Mesodermal cell (in vitro differentiated cells): ENCODE results near the gene RBMS3.

Source experiments
- H3K27ac ChIP-seq: 2 replicates; pipeline ENCODE4 v1.7.0; 2013; ENCODE audit warnings: mild to moderate bottlenecking, low read depth, low read length, moderate library complexity; ENCODE audit not compliant: severe bottlenecking
- H3K36me3 ChIP-seq: 2 replicates; pipeline ENCODE4 v1.7.1; 2013; ENCODE audit warnings: mild to moderate bottlenecking, low read length, moderate library complexity; ENCODE audit not compliant: control insufficient read depth, insufficient read depth
- H3K4me1 ChIP-seq: one replicate; pipeline ENCODE4 v1.7.1; 2013; ENCODE audit warnings: mild to moderate bottlenecking, low read length; ENCODE audit not compliant: insufficient read depth, control insufficient read depth, poor library complexity, severe bottlenecking
- H3K4me3 ChIP-seq: 2 replicates; pipeline ENCODE4 v1.7.0; 2013; ENCODE audit warnings: low read length, control low read depth, mild to moderate bottlenecking; ENCODE audit not compliant: insufficient read depth, poor library complexity, severe bottlenecking; ENCODE audit errors: extremely low read depth
- H3K9me3 ChIP-seq: 2 replicates; pipeline ENCODE4 v1.7.1; 2013; ENCODE audit warnings: mild to moderate bottlenecking, low read length, moderate library complexity; ENCODE audit not compliant: control insufficient read depth
- WGBS, 2 experiments: methylation state at CpG; one replicate each; pipeline ENCODE4 v1.1.5; 2013; ENCODE audit warnings: missing lambda C conversion rate in 2 of 2; ENCODE audit not compliant: insufficient coverage in 2 of 2; 5-methylcytosine and 5-hydroxymethylcytosine counted together

The RBMS3 gene

DNA sequence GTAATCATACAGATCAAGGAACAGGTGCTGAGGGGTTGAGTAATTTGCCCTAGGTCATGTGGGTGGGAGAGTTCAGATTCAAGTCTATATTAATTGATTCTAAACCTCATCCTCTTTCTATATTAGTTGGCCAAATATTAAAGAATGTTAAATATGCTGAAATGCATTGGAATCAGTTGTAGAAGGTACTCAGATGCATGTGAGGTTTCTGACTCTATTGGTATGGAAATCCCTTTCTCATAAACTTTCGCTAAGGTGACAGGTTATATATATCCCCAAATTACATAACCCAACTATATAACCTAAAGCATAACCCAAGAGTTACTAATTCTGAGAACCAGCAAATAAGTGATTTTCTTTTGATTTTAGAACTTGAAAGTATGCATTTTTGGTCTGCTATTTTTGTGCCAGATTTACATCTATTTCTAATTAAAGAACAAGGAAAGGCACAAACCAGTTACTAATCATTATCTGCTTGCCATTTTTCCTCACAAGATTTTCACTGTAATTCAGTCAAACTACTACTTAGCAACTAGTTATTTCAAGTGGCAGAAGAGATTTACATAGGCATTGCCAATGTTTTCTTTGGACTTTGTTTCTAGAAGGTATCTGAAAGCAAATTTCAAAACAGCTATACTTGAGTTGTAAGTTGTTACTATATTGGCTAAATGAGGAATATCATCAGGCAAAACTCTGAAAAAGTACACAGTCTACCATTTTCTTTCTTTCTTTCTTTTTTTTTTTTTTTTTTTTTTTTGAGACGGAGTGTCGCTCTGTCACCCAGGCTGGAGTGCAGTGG lies 201.3 kb downstream of the RBMS3 start:
- Histone ChIP-seq H3K36me3 (peaks cover 6% of the 10 kb centered on the region), H3K27ac (no peak overlapping the region), H3K4me1 (no peaks in the 10 kb centered on the region), H3K9me3 (no peaks in the 10 kb centered on the region), H3K4me3 (no peak overlapping the region)
- WGBS, 2 experiments, result 60 to 100% methylated on average over 1 to 2 of the region's 3 CpGs

DNA sequence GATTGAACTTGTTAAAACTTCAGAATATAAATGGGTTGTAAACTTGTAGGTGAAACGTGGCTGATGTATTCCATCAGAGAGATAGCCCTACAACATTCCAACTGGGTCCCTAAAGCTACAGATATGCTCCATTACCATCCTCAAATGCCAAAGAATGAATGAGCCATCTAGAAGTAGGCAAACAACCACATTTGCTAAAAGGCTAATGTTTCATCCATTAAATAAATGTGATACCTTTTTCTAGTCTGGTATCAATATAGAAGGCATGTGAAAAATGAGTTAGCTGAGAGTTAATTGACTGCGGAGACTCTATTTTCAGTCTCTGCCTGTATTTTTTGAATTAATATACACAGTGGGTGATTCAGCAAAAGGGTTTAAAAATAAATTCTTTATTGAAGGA lies 203.8 kb downstream of the RBMS3 start:
- H3K9me3 ChIP-seq, result no peaks in the 10 kb centered on the region
- no peak overlapping the region for H3K27ac ChIP-seq
- H3K4me3 ChIP-seq, result no peak overlapping the region
- H3K36me3 ChIP-seq, result peaks cover 14% of the 10 kb centered on the region
- WGBS, 2 experiments, result no CpG with 5 or more reads among the region's 2 CpGs
- H3K4me1 ChIP-seq, result no peaks in the 10 kb centered on the region

- Histone ChIP-seq H3K4me1 (no peaks in the 10 kb centered on the region), H3K36me3 (peaks cover 22% of the 10 kb centered on the region), H3K27ac (no peak overlapping the region), H3K4me3 (no peak overlapping the region), H3K9me3 (no peaks in the 10 kb centered on the region)
- WGBS, 2 experiments, result 96% methylated on average over 3 of the region's 5 CpGs
Observed at GRCh38 chr3:29486096-29486495, 205.2 kb downstream of the RBMS3 start.

DNA sequence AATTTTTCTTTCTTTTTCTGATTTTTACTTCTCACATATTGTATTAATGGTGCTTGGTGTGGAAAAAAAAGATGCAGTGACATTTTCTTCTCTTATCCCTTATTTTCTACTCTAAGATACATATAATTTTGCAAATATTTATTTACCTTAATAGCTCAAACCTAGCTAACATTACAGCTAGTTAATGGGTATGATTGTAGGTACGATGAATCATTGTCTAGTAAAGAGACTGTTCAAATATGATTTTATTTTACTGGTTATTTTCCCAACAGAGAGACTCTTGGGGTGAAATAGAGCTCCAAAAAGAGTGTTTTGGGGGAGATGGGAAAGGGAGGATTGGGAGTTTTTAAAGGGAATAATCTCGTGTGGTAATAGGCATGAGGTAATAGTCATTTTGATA lies 206.0 kb downstream of the RBMS3 start:
- Histone ChIP-seq H3K4me1 (no peaks in the 10 kb centered on the region), H3K9me3 (no peaks in the 10 kb centered on the region), H3K27ac (no peak overlapping the region), H3K36me3 (peaks cover 24% of the 10 kb centered on the region), H3K4me3 (no peak overlapping the region)
- whole genome bisulfite sequencing, 2 experiments, result 60 to 100% methylated on average over 1 to 2 of the region's 2 CpGs

- Histone ChIP-seq H3K27ac (no peak overlapping the region), H3K36me3 (peaks cover 24% of the 10 kb centered on the region), H3K4me3 (no peak overlapping the region), H3K4me1 (no peaks in the 10 kb centered on the region), H3K9me3 (no peaks in the 10 kb centered on the region)
- WGBS, 2 experiments, result 60% methylated on average over 1 of the region's 1 CpG; no CpG with 5 or more reads in 1 of the 2 experiments
Observed at GRCh38 chr3:29488922-29489321, 208.1 kb downstream of the RBMS3 start.

- Histone ChIP-seq H3K36me3 (peaks cover 18% of the 10 kb centered on the region), H3K4me3 (no peak overlapping the region), H3K4me1 (no peaks in the 10 kb centered on the region), H3K9me3 (no peaks in the 10 kb centered on the region), H3K27ac (no peak overlapping the region)
- WGBS, 2 experiments, result 95% methylated on average over 2 of the region's 3 CpGs; no CpG with 5 or more reads in 1 of the 2 experiments
Observed at GRCh38 chr3:29493109-29493508, 212.2 kb downstream of the RBMS3 start.

DNA sequence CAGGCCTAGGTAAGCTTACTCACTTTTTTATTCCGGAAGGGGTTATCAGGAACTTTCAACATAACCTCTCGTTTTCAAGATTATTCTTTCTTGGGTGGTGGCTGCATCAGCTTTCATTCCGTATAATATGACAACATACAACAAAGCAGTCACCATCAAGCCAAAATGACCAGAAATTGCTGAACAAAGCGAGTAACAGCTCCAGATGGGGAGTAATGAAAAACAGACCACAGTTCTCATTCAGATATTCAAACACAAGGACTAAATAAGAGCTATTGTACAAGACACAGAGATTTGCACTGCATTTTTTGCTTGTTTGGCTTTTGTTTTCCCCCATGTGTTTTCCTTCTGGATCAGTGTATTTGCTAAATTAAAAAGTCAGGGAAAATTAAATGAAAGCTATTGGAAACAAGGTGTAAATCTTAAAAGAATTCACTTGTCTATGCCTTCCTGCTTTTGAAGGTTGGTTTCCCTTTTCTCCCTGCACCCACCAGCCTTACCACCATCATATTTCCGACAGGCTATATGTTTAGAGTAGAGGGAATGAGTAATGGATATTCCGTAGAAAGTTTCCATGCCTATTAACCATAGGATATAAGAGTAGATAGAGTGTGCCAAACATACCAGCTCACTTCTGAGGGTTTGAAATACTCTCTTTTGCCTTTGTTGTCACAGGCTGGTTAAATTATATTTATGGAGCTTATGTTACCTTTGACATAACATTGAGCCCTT lies 213.6 kb downstream of the RBMS3 start:
- Histone ChIP-seq H3K27ac (peak overlapping the region; percentile 11), H3K4me3 (no peak overlapping the region), H3K9me3 (no peaks in the 10 kb centered on the region), H3K4me1 (no peaks in the 10 kb centered on the region), H3K36me3 (peaks cover 9% of the 10 kb centered on the region)
- 93 to 100% methylated on average over 1 to 2 of the region's 6 CpGs for WGBS, 2 experiments

GRCh38 chr3:29497282-29497681 lies 216.4 kb downstream of the RBMS3 start:
- Histone ChIP-seq H3K4me3 (no peak overlapping the region), H3K36me3 (peaks cover 6% of the 10 kb centered on the region), H3K9me3 (peaks cover 5% of the 10 kb centered on the region), H3K4me1 (no peaks in the 10 kb centered on the region), H3K27ac (no peak overlapping the region)
- 85 to 100% methylated on average over 2 to 4 of the region's 5 CpGs for WGBS, 2 experiments

- Histone ChIP-seq H3K27ac (no peak overlapping the region), H3K4me3 (no peak overlapping the region), H3K36me3 (peaks cover 17% of the 10 kb centered on the region), H3K9me3 (peaks cover 9% of the 10 kb centered on the region), H3K4me1 (no peaks in the 10 kb centered on the region)
- 100% methylated on average over 1 of the region's 2 CpGs; no CpG with 5 or more reads in 1 of the 2 experiments for WGBS, 2 experiments
Observed at GRCh38 chr3:29502771-29503170, 221.9 kb downstream of the RBMS3 start.

GRCh38 chr3:29503314-29503713 lies 222.4 kb downstream of the RBMS3 start:
- H3K9me3 ChIP-seq, result peaks cover 9% of the 10 kb centered on the region
- WGBS, 2 experiments, result 85 to 94% methylated on average over 2 of the region's 3 CpGs
- peaks cover 17% of the 10 kb centered on the region for H3K36me3 ChIP-seq
- no peak overlapping the region for H3K27ac ChIP-seq
- no peaks in the 10 kb centered on the region for H3K4me1 ChIP-seq
- no peak overlapping the region for H3K4me3 ChIP-seq

- peaks cover 9% of the 10 kb centered on the region for H3K9me3 ChIP-seq
- H3K4me1 ChIP-seq, result no peaks in the 10 kb centered on the region
- 95 to 97% methylated on average over 2 of the region's 3 CpGs for WGBS, 2 experiments
Observed at GRCh38 chr3:29503958-29504357, 223.1 kb downstream of the RBMS3 start.

More at GRCh38 chr3:29503958-29504357, 223.1 kb downstream of the RBMS3 start:
- peaks cover 17% of the 10 kb centered on the region for H3K36me3 ChIP-seq
- H3K27ac ChIP-seq, result no peak overlapping the region
- no peak overlapping the region for H3K4me3 ChIP-seq
